ENCODE data around the gene PTGDS.

The PTGDS gene

GRCh38 chr9:136936645-136937170 lies 40.6 kb upstream of the PTGDS start:
- DNase-seq (ENCODE audit: extremely low spot score): no peak
- POLR2A ChIA-PET: no interaction called here
- CTCF ChIA-PET: interaction anchor here (0.8 to 2.6 kb wide), 3 partner anchors 95 to 303 kb away, joined by 3 to 10 read pairs (median 5); partner anchors contain the start of gene AJM1
- no peak for TF ChIP-seq CTCF (IDR thresholded peaks at IDR 0.05; ENCODE audit: control extremely low read depth, extremely low read depth, low read depth, missing control alignments)

GRCh38 chr9:136937186-136938001 lies 39.9 kb upstream of the PTGDS start:
- no peak for TF ChIP-seq CTCF (IDR thresholded peaks at IDR 0.05; ENCODE audit: control extremely low read depth, extremely low read depth, low read depth, missing control alignments)
- no peak for DNase-seq (ENCODE audit: extremely low spot score)
- CTCF ChIA-PET: interaction anchor here (1.1 to 2.6 kb wide), 2 partner anchors 95 to 98 kb away, joined by 5 to 10 read pairs; partner anchors contain the start of gene AJM1
- POLR2A ChIA-PET: interaction anchor here (1.0 kb wide), 1 partner anchor 35 kb away, joined by 3 read pairs; no protein-coding TSS in a partner anchor

- CTCF ChIA-PET: interaction anchor here (1.0 to 1.3 kb wide), 2 partner anchors 9 to 90 kb away, joined by 4 to 5 read pairs; no protein-coding TSS in a partner anchor
- POLR2A ChIA-PET: no interaction called here
- no peak for TF ChIP-seq CTCF (IDR thresholded peaks at IDR 0.05; ENCODE audit: control extremely low read depth, extremely low read depth, low read depth, missing control alignments)
- DNase-seq (ENCODE audit: extremely low spot score): no peak
Measured at GRCh38 chr9:136939431-136939995, 37.8 kb upstream of the PTGDS start.

- TF ChIP-seq CTCF (IDR thresholded peaks at IDR 0.05; ENCODE audit: control extremely low read depth, extremely low read depth, low read depth, missing control alignments): no peak
- DNase-seq (ENCODE audit: extremely low spot score): no peak
- ChIA-PET POLR2A (no interaction called here), CTCF (interaction anchor here (1.0 to 1.3 kb wide), 2 partner anchors 8 to 89 kb away, joined by 4 to 5 read pairs; no protein-coding TSS in a partner anchor)
Measured at GRCh38 chr9:136939996-136940525, 37.2 kb upstream of the PTGDS start.

GRCh38 chr9:136940526-136941230 lies 36.6 kb upstream of the PTGDS start:
- no peak for TF ChIP-seq CTCF (IDR thresholded peaks at IDR 0.05; ENCODE audit: control extremely low read depth, extremely low read depth, low read depth, missing control alignments)
- ChIA-PET CTCF (no interaction called here), POLR2A (no interaction called here)
- DNase-seq (ENCODE audit: extremely low spot score): no peak

All from GM10248 (cell line).